AG04449 (cell line): Measurements from ENCODE around the gene GORASP1.

ENCODE experiments used
- CTCF ChIA-PET: fragments of 350-600 bp; formaldehyde crosslinking; extraction: SDS; loops from one replicate; lab custom pipeline; 2021; ENCODE audit warnings: antibody characterized with exemption; lab: Yijun Ruan, JAX
- POLR2A ChIA-PET: fragments of 400-600, 350-600 bp; formaldehyde crosslinking; extraction: SDS; loops from one replicate; lab custom pipeline; 2020; ENCODE audit warnings: antibody characterized with exemption, inconsistent platforms; lab: Yijun Ruan, JAX
- DNase-seq: peaks from one replicate; pipeline ENCODE4 v3.0.0-alpha.2; 2010; ENCODE audit warnings: low read depth, low spot score
- H3K4me3 ChIP-seq: 2 replicates; pipeline ENCODE4 v1.5.1; 2011; ENCODE audit warnings: low read depth, mild to moderate bottlenecking, control low read depth, low read length
- TF ChIP-seq, protein P1 (sequence below): IDR thresholded peaks from one replicate; pipeline ENCODE4 v1.5.1; 2011; ENCODE audit warnings: mild to moderate bottlenecking, moderate library complexity, low read length, control low read depth, inconsistent platforms; ENCODE audit not compliant: insufficient read depth; ENCODE audit errors: missing control alignments

GORASP1 gene

GRCh38 chr3:39051649-39052561 lies 55.5 kb downstream of the GORASP1 start, which contains the start of the genes SCN11A and WDR48:
Gene SCN11A, minus strand, starts transcription at chr3:39051944. Its CDS starts 101,582 bp downstream, at chr3:38950362.
Gene WDR48, plus strand, starts transcription at chr3:39052016. Its CDS starts 10 bp downstream, at chr3:39052026.
- ChIA-PET CTCF (interaction anchor here (0.5 to 1.7 kb wide), 2 partner anchors 21 to 239 kb away, joined by 3 to 5 read pairs; no protein-coding TSS in a partner anchor), POLR2A (no interaction called here)
- H3K4me3 ChIP-seq, result peak within 1 kb of the TSS; percentile 77
- no peak for DNase-seq
- TF ChIP-seq, protein P1, sequence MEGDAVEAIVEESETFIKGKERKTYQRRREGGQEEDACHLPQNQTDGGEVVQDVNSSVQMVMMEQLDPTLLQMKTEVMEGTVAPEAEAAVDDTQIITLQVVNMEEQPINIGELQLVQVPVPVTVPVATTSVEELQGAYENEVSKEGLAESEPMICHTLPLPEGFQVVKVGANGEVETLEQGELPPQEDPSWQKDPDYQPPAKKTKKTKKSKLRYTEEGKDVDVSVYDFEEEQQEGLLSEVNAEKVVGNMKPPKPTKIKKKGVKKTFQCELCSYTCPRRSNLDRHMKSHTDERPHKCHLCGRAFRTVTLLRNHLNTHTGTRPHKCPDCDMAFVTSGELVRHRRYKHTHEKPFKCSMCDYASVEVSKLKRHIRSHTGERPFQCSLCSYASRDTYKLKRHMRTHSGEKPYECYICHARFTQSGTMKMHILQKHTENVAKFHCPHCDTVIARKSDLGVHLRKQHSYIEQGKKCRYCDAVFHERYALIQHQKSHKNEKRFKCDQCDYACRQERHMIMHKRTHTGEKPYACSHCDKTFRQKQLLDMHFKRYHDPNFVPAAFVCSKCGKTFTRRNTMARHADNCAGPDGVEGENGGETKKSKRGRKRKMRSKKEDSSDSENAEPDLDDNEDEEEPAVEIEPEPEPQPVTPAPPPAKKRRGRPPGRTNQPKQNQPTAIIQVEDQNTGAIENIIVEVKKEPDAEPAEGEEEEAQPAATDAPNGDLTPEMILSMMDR, result no peak

DNA sequence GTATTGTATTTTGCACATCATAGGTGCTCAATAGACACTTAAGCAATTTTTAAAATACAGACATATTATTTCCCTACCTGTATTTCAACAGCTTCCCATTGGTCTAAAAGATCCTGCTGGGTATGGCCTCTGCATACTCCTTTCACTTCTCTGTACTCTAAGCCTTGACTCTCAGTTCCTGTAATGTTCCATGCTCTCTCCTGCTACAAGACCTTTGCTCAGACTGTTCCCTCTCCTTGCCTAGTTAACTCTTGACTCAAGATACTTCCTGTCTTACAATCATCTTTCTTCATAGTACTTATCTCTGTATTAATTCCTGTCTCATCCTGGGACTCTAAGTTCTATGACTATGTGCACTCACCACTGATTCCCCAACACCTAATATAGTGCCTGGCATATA lies 57.4 kb downstream of the GORASP1 start:
- ChIA-PET POLR2A (no interaction called here), CTCF (interaction anchor here (1.3 kb wide), 1 partner anchor 15 kb away, joined by 4 read pairs; no protein-coding TSS in a partner anchor)
- H3K4me3 ChIP-seq, result no peak overlapping the region
- TF ChIP-seq, protein P1, result no peak
- no peak for DNase-seq
